Measurements from ENCODE around the gene NECTIN2. TPM values are rescaled to one million over a fixed set of nuclear protein-coding genes. Genes with fewer than 3 reads are reported as not detected.

Gene NECTIN2
- total and polyA plus RNA-seq, 2 donors (not counting 1 experiment from before 2014, with no cell fraction given): 0.15 to 0.32 TPM

DNA sequence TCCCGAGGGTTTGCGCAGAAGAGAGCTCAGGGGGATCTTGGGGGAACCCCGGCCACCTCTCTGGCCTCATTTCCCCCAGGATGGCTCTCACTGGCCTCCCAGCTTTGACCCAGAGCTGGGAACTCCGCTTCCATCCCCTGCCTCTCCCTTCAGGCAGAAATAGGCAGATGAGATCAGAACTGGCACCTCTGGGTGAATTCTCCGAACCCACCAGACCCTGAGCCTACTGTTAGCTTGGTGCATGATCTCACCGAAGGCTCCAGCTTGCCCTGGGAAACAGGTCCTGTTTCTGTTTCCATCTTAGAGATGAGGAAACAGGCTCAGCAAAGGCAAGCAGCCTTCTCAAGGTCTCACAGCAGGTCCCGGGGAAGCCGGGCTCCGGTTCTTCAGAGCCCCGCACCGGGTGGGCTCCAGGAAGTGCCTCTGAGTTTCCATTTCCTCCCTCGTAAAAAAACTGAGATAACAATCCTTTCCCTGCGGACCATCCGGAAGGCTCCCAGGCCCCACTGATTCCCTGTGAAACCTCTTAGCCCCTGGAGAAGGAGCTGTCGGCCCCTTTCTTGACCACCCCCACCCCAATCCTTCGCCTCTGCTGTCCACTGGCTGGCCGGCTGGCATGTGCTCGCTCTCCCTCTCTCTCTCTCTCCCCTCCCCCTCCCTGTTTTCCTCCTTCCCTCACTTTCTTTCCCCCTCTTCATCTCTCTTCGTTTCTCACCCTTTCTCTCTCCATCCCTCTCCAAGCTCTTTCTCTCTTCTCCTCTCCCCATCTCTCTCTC, 2.1 kb downstream of the NECTIN2 start:
- Histone ChIP-seq H3K4me3 (ENCODE audit: control extremely low read depth in 1 of 5, extremely low read depth in 1 of 5, insufficient read depth in 1 of 5, low read depth in 2 of 5, low read length in 4 of 5) (no peak overlapping the region), H4K20me1 (ENCODE audit: control insufficient read depth, insufficient read depth, low read length, poor library complexity, severe bottlenecking) (no peaks in the 10 kb centered on the region), H2AFZ (ENCODE audit: insufficient read depth, low read depth, low read length, poor library complexity, severe bottlenecking) (no peak overlapping the region), H3K4me2 (replicated peaks; ENCODE audit: low read depth, low read length, poor library complexity, severe bottlenecking) (peak overlapping the region; percentile 90), H3K27ac (ENCODE audit: low read length in 2 of 2) (no peak overlapping the region), H3K4me1 (ENCODE audit: control insufficient read depth in 2 of 2, insufficient read depth in 2 of 2, low read length in 2 of 2) (peaks cover 35% of the 10 kb centered on the region in 2 donors), H3K36me3 (replicated peaks in 1 of 2; ENCODE audit: control extremely low read depth in 1 of 2, control insufficient read depth in 1 of 2, extremely low read depth in 1 of 2, insufficient read depth in 2 of 2, low read length in 1 of 2) (no peaks in the 10 kb centered on the region), H3K9ac (ENCODE audit: low read length) (peak overlapping the region; percentile 20), H3K79me2 (ENCODE audit: control insufficient read depth, insufficient read depth, low read length) (no peaks in the 10 kb centered on the region), H3K27me3 (replicated peaks in 1 of 4; ENCODE audit: control extremely low read depth in 1 of 4, control insufficient read depth in 3 of 4, insufficient read depth in 4 of 4, low read length in 3 of 4) (peaks cover 0 to 45% (median 19%) of the 10 kb centered on the region in 4 experiments), H3K9me3 (ENCODE audit: control extremely low read depth in 1 of 3, control insufficient read depth in 2 of 3, insufficient read depth in 1 of 3, low read length in 2 of 3) (peaks cover 0 to 22% (median 0%) of the 10 kb centered on the region in 3 donors)
- ChIA-PET CTCF (interaction anchor here (1.0 to 1.1 kb wide), 2 partner anchors 9 to 126 kb away, joined by 3 read pairs; no protein-coding TSS in a partner anchor), POLR2A (no interaction called here)
- no peak for TF ChIP-seq CTCF (IDR thresholded peaks at IDR 0.05)
- no peak for TF ChIP-seq EZH2 (IDR thresholded peaks at IDR 0.05; ENCODE audit: borderline replicate concordance, insufficient read depth, low read depth, low read length, poor library complexity, severe bottlenecking)
- peaks cover 22% of the 10 kb centered on the region for H3K4me1 Mint-ChIP-seq
- peaks cover 3% of the 10 kb centered on the region for H3K9me3 Mint-ChIP-seq (ENCODE audit: insufficient read depth)
- no peak overlapping the region for H3K4me3 Mint-ChIP-seq
- H3K27ac Mint-ChIP-seq: no peak overlapping the region
- 52% methylated on average over 19 of the region's 19 CpGs for WGBS (ENCODE audit: insufficient coverage)
- no peak for ATAC-seq (ENCODE audit: low read depth)
- intact Hi-C loops (cut with micrococcal nuclease): loop anchor here (10.0 kb wide), 3 partner anchors 73 to 193 kb away; partner anchors contain the start of gene CBLC
- peaks cover 48% of the 10 kb centered on the region for H3K27me3 Mint-ChIP-seq
- DNase-seq: peak; percentile 37

Data from B cell (primary cell).